ENCODE data around the gene TBL3. TPM values are rescaled to one million over a fixed set of nuclear protein-coding genes. Genes with fewer than 3 reads are reported as not detected.

The TBL3 gene
- total RNA-seq, 2 experiments from 2014 or later: 66.3 to 72.6 TPM

Other genes with a start within 250 kb of the TBL3 start
- gene NME3, start 200.5 kb upstream of the TBL3 start, total RNA-seq: 10 to 100 TPM; 24.5 to 24.9 TPM
- 10 to 100 TPM; 17.2 to 20.1 TPM for gene EME2, start 199.2 kb upstream of the TBL3 start, total RNA-seq
- 100 to 1,000 TPM; 187 to 190 TPM for gene MRPS34, start 198.9 kb upstream of the TBL3 start, total RNA-seq
- gene SPSB3, start 189.5 kb upstream of the TBL3 start, total RNA-seq: 10 to 100 TPM; 12.3 to 12.8 TPM
- gene NUBP2, start 189.1 kb upstream of the TBL3 start, total RNA-seq: 10 to 100 TPM; 63.6 to 64.2 TPM
- not detected for gene IGFALS, start 178.3 kb upstream of the TBL3 start, total RNA-seq
- 10 to 100 TPM; 22.6 to 23.9 TPM for gene HAGH, start 145.2 kb upstream of the TBL3 start, total RNA-seq
- 10 to 100 TPM; 17.9 to 20.1 TPM for gene FAHD1, start 144.8 kb upstream of the TBL3 start, total RNA-seq
- under 1 TPM in 1 of 2 experiments, not detected in 1; 0.27 TPM for gene MEIOB, start 99.9 kb upstream of the TBL3 start, total RNA-seq
- gene HS3ST6, start 53.6 kb upstream of the TBL3 start, total RNA-seq: not detected
- gene MSRB1, start 28.9 kb upstream of the TBL3 start, total RNA-seq: 10 to 100 TPM; 21.3 to 22.4 TPM
- gene RPL3L, start 17.4 kb upstream of the TBL3 start, total RNA-seq: not detected
- gene NDUFB10, start 12.5 kb upstream of the TBL3 start, total RNA-seq: 100 to 1,000 TPM; 138 to 141 TPM
- gene RPS2, start 7.2 kb upstream of the TBL3 start, total RNA-seq: 1,000 to 10,000 TPM; 5,183 to 5,266 TPM
- not detected for gene RNF151, start 5.2 kb upstream of the TBL3 start, total RNA-seq
- under 1 TPM in 1 of 2 experiments, not detected in 1; 0.35 TPM for gene NOXO1, start 9.4 kb downstream of the TBL3 start, total RNA-seq
- 10 to 100 TPM; 27.3 to 29.5 TPM for gene GFER, start 12.1 kb downstream of the TBL3 start, total RNA-seq
- gene SYNGR3, start 17.9 kb downstream of the TBL3 start, total RNA-seq: 1 to 10 TPM; 2.0 to 3.5 TPM
- gene ZNF598, start 37.8 kb downstream of the TBL3 start, total RNA-seq: 10 to 100 TPM; 98.3 to 99.8 TPM
- 10 to 100 TPM; 29.1 to 34.2 TPM for gene NPW, start 47.7 kb downstream of the TBL3 start, total RNA-seq
- gene NHERF2, start 54.8 kb downstream of the TBL3 start, total RNA-seq: 1 to 10 TPM; 2.4 to 3.7 TPM
- 10 to 100 TPM; 30.6 to 32.0 TPM for gene NTHL1, start 75.8 kb downstream of the TBL3 start, total RNA-seq
- 10 to 100 TPM; 52.3 to 57.5 TPM for gene TSC2, start 75.9 kb downstream of the TBL3 start, total RNA-seq
- gene PKD1, start 163.8 kb downstream of the TBL3 start, total RNA-seq: 10 to 100 TPM; 52.6 to 54.5 TPM
- gene RAB26, start 176.6 kb downstream of the TBL3 start, total RNA-seq: under 1 TPM; 0.26 to 0.35 TPM
- gene TRAF7, start 183.7 kb downstream of the TBL3 start, total RNA-seq: 10 to 100 TPM; 86.4 to 89.2 TPM
- 1 to 10 TPM; 1.8 to 3.4 TPM for gene CASKIN1, start 224.6 kb downstream of the TBL3 start, total RNA-seq
- 10 to 100 TPM; 89.5 to 92.3 TPM for gene MLST8, start 233.4 kb downstream of the TBL3 start, total RNA-seq
- 1 to 10 TPM; 2.3 to 6.4 TPM for gene BRICD5, start 238.8 kb downstream of the TBL3 start, total RNA-seq
- 10 to 100 TPM; 24.2 to 24.5 TPM for gene PGP, start 242.8 kb downstream of the TBL3 start, total RNA-seq